Measurements from ENCODE around the gene RASAL3. TPM values are rescaled to one million over a fixed set of nuclear protein-coding genes. Genes with fewer than 3 reads are reported as not detected.
A peak's percentile ranks its signal among the peaks of the same experiment; 100 is the strongest.

The RASAL3 gene
- polyA plus RNA-seq, 6 donors from 2014 or later: 21.8 to 49.9 (median 32.0) TPM

- ATAC-seq (ENCODE audit: low read depth in 2 of 2) (no peak), DNase-seq (no peak)
- H3K4me3 Mint-ChIP-seq: peak overlapping the region in 4 of 8 donors; percentile 22 to 63 (median 58)
- no peaks in the 10 kb centered on the region for H3K9me3 Mint-ChIP-seq
- H3K27ac Mint-ChIP-seq: peak overlapping the region in 3 of 6 donors; percentile 60 to 75 (median 68)
- peaks cover 0 to 7% of the 10 kb centered on the region in 2 donors for H3K36me3 Mint-ChIP-seq
- H3K4me1 Mint-ChIP-seq: peaks cover 22 to 51% (median 40%) of the 10 kb centered on the region in 3 donors
- no peaks in the 10 kb centered on the region for H3K27me3 Mint-ChIP-seq
Observed at GRCh38 chr19:15404097-15404779, 60.1 kb downstream of the RASAL3 start.

GRCh38 chr19:15403151-15403531, 61.2 kb downstream of the RASAL3 start:
- no peaks in the 10 kb centered on the region for H3K27me3 Mint-ChIP-seq
- ATAC-seq (ENCODE audit: low read depth in 2 of 2) (no peak), DNase-seq (no peak)
- no peaks in the 10 kb centered on the region for H3K9me3 Mint-ChIP-seq
- peaks cover 0 to 7% of the 10 kb centered on the region in 2 donors for H3K36me3 Mint-ChIP-seq
- H3K4me3 Mint-ChIP-seq: peak overlapping the region in 1 of 8 donors; percentile 64
- H3K27ac Mint-ChIP-seq: peak overlapping the region in 2 of 6 donors; percentile 69 to 75
- H3K4me1 Mint-ChIP-seq: peaks cover 22 to 46% (median 36%) of the 10 kb centered on the region in 3 donors

DNA sequence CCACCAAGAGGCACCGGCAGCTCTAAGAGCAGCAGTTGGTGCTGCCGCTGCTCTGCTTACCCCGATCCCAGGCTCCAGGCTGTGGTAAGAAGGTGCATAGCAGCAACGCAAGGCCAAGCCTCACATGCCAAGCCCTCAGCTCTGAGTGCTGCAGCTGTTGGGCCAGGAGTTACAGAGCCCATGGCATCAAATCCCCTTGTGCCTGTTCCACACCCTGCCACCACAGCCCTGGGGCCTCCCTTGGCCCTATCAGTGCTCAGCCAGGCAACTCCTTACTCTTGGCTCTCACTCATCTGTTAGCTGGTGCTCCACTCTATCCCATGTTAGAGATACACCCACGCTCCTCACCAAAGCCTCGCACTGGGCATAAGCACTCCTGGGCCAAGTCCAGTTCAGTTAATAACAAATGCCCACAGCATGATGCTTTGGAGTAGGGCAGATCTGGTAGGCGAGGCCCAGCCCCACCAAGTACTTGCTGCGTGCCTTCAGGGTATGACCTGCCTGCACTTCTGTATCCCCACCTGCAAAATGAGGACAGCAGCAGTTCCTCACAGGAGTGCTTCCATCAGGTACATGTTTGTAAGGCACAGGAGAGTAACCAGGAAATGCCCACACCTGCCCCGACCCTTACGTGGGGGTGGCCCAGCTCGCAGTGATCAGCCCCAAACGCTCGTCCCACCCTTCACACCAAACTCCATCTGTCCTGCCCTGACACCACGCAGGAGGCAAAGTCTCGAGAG, 61.8 kb downstream of the RASAL3 start:
- ATAC-seq (ENCODE audit: low read depth in 2 of 2) (no peak), DNase-seq (no peak)
- H3K9me3 Mint-ChIP-seq: no peaks in the 10 kb centered on the region
- no peaks in the 10 kb centered on the region for H3K27me3 Mint-ChIP-seq
- H3K4me3 Mint-ChIP-seq: no peak overlapping the region
- peaks cover 0 to 11% of the 10 kb centered on the region in 2 donors for H3K36me3 Mint-ChIP-seq
- H3K27ac Mint-ChIP-seq: peak overlapping the region in 2 of 6 donors; percentile 34 to 69
- H3K4me1 Mint-ChIP-seq: peaks cover 22 to 40% (median 36%) of the 10 kb centered on the region in 3 donors

Other genes with a start within 250 kb of the RASAL3 start
- gene EPHX3, start 232.1 kb downstream of the RASAL3 start, polyA plus RNA-seq (ENCODE audit: low read depth in 6 of 6): not detected
- 10 to 100 TPM; 13.5 to 51.9 (median 18.4) TPM for gene BRD4, start 132.0 kb downstream of the RASAL3 start, polyA plus RNA-seq (ENCODE audit: low read depth in 6 of 6)
- 10 to 100 TPM; 14.7 to 27.7 (median 17.9) TPM for gene AKAP8, start 84.8 kb downstream of the RASAL3 start, polyA plus RNA-seq (ENCODE audit: low read depth in 6 of 6)
- 100 to 1,000 TPM in 1 of 6 donors, 10 to 100 TPM in 5; 37.8 to 103 (median 53.6) TPM for gene AKAP8L, start 45.6 kb downstream of the RASAL3 start, polyA plus RNA-seq (ENCODE audit: low read depth in 6 of 6)
- gene WIZ, start 14.6 kb downstream of the RASAL3 start, polyA plus RNA-seq (ENCODE audit: low read depth in 6 of 6): 1 to 10 TPM in 1 of 6 donors, under 1 TPM in 5; 0.15 to 1.4 (median 0.66) TPM
- not detected for gene PGLYRP2, start 15.0 kb upstream of the RASAL3 start, polyA plus RNA-seq (ENCODE audit: low read depth in 6 of 6)
- not detected for gene CYP4F22, start 44.0 kb upstream of the RASAL3 start, polyA plus RNA-seq (ENCODE audit: low read depth in 6 of 6)
- not detected for gene CYP4F8, start 150.7 kb upstream of the RASAL3 start, polyA plus RNA-seq (ENCODE audit: low read depth in 6 of 6)
- not detected for gene CYP4F3, start 176.4 kb upstream of the RASAL3 start, polyA plus RNA-seq (ENCODE audit: low read depth in 6 of 6)
- gene CYP4F12, start 208.5 kb upstream of the RASAL3 start, polyA plus RNA-seq (ENCODE audit: low read depth in 6 of 6): not detected

Data from naive B cell (primary cell).